ENCODE measurements around the gene MAFG. TPM values are rescaled to one million over a fixed set of nuclear protein-coding genes. Genes with fewer than 3 reads are reported as not detected.

MAFG gene
- total and polyA plus RNA-seq, 2 of the 13 experiments (the other 11 are each of a cell fraction or from before 2014, with no cell fraction given), result 14.5 to 20.0 TPM

GRCh38 chr17:81869221-81870130 lies 58.1 kb downstream of the MAFG start (continued):
- TF ChIP-seq ZNF329 (CRISPR knock-in tag; IDR thresholded peaks at IDR 0.05; ENCODE audit: low read depth) (no peak), HHEX (CRISPR knock-in tag; IDR thresholded peaks at IDR 0.05) (no peak), ZNF20 (CRISPR knock-in tag; IDR thresholded peaks at IDR 0.05) (0 out of 2 replicates have a peak, but pooled peaks have one; percentile 30), ZNF784 (CRISPR knock-in tag; IDR thresholded peaks at IDR 0.05; ENCODE audit: borderline replicate concordance) (no peak), PATZ1 (CRISPR knock-in tag; IDR thresholded peaks at IDR 0.05) (peak; percentile 74), HNF1B (CRISPR knock-in tag; IDR thresholded peaks at IDR 0.05) (peak; percentile 62; the same call in 1 of the 2 replicates), ZFP1 (CRISPR knock-in tag; IDR thresholded peaks at IDR 0.05) (no peak), SRY (CRISPR knock-in tag; IDR thresholded peaks at IDR 0.05) (no peak; the same call in 1 of the 2 replicates), ZFP91 (CRISPR knock-in tag; IDR thresholded peaks at IDR 0.05; ENCODE audit: borderline replicate concordance) (peak; percentile 82; the same call in 1 of the 2 replicates), KLF11 (CRISPR knock-in tag; IDR thresholded peaks at IDR 0.05) (no peak), POLR2A (IDR thresholded peaks at IDR 0.05; ENCODE audit: insufficient read depth in 1 of 2, low read depth in 2 of 2, low read length in 2 of 2) (no peak; a peak in 1 of 4 replicates), ATF1 (CRISPR knock-in tag; IDR thresholded peaks at IDR 0.05) (no peak), MTF2 (CRISPR knock-in tag; IDR thresholded peaks at IDR 0.05; ENCODE audit: borderline replicate concordance) (no peak), ARHGAP35 (CRISPR knock-in tag; IDR thresholded peaks at IDR 0.05; ENCODE audit: borderline replicate concordance) (peak; percentile 33; the same call in 1 of the 2 replicates), PCBP2 (optimal IDR thresholded peaks at IDR 0.05; ENCODE audit: low read depth, low read length, poor library complexity, severe bottlenecking) (no peak), WIZ (CRISPR knock-in tag; IDR thresholded peaks at IDR 0.05) (peak; percentile 45; the same call in 1 of the 2 replicates), ZMAT5 (CRISPR knock-in tag; IDR thresholded peaks at IDR 0.05; ENCODE audit: borderline replicate concordance, low read depth) (no peak), XRCC5 (optimal IDR thresholded peaks at IDR 0.05; ENCODE audit: low read length) (peak; percentile 89), ZSCAN12 (CRISPR knock-in tag; IDR thresholded peaks at IDR 0.05) (no peak), XBP1 (CRISPR knock-in tag; IDR thresholded peaks at IDR 0.05) (no peak), GATAD2A (CRISPR knock-in tag; IDR thresholded peaks at IDR 0.05) (no peak), CERS6 (CRISPR knock-in tag; IDR thresholded peaks at IDR 0.05) (no peak), ZNF788 (CRISPR knock-in tag; IDR thresholded peaks at IDR 0.05; ENCODE audit: borderline replicate concordance) (no peak; the same call in 1 of the 2 replicates)

Measured in HepG2 (cell line).